ENCODE measurements around the gene RBM20.

Gene RBM20

DNA sequence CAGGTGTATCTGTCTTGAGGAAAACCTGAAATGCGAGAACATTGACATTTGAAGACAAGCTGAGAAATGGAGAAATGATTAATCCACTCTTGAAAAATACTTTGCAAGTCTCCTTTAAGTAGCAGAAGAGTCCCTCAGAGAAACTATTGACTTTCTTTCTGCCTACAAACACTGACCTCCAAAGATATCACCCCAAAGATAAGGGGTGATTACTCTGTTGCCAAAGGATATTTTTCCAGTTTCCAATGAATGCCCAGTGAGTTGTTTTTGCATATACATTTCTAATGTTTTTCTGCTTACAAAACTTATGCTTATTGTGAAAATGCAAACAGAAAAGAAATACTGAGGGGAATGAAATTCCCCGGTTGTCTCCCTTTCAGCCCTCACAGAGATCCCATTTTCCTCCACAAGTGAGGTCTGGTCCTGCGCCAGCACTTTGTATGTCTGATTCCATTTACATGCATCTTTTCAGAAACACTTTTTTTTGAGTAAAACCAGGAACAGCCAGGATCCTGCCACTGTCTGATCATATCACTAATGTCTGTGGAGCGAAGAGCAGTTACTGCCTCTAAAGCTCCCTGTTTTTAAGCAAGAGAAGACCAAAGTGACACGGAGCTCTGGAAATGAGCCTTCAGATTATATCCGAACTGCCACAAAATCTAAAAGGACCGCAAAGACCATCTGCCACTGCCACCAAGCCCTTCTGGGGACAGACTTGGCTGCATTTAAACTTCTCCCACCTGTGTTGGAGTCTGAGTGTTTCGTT is 144.7 kb downstream of the RBM20 start:
- no peak for DNase-seq (ENCODE audit: low spot score)

DNA sequence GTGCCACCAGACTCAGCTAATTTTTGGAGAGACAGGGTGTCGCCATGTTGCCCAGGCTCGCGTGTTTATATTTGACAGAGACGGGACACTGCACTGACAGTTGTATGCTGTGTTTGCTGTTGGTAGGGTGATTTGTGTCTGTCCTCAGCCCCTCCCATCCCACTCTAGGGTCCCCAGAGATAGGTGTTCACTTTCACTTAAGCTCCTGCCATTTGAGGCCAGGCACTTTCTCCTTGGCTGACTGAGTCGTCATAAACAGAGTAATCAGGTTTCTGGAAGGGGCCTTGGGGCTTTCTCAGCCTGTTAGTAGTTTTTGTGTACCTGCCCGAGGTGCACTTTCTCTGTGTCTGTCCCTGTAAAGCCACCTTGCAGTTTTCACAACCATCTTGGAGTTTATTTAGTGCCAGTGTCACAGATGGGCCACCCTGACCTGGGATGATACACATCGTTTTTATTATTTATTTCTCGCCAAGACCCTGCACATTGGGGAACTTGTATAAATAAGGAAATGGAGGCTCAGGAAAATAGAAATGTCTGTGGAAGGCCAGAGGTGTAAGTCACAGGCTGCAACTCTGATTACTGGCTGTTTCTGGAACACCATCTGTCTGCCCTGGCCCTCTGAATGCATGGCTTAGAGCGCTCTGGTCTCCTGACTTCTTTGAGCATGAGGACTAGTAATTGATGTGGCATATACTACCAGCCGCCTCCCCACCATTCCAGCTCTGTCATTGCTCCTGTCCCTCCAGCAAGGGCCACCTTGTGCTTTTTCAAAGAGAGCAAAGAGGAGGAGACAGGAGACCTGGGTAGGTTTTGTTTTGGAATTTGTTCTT is 145.7 kb downstream of the RBM20 start:
- DNase-seq (ENCODE audit: low spot score) = no peak

DNA sequence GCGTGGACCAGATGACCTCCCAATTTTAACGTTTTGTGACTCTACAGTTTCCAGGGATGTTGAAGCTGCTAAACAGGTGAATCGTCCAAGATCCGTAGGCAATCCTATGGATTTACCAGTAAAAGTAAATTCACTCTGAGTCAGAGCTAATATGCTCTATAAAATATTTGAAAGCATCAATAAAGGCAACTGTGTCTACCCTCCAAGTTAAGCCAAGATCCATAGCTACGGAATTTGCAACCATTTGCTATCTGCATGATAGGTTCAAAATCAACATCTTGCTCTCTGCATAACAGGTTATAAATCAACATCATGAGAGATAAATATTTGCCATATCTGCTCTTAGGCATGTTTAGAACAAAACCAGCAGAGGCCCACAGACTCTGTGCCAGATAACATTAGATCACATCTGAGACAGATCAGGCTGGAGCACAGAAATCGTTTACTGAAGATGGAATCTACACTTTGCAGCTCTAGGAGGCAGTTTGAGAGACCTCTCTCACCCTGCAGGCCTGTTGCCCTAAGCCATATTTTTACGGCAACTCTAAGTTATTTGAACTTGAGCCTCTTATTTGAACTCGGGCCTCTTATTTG is 146.9 kb downstream of the RBM20 start:
- no peak for DNase-seq (ENCODE audit: low spot score)

DNA sequence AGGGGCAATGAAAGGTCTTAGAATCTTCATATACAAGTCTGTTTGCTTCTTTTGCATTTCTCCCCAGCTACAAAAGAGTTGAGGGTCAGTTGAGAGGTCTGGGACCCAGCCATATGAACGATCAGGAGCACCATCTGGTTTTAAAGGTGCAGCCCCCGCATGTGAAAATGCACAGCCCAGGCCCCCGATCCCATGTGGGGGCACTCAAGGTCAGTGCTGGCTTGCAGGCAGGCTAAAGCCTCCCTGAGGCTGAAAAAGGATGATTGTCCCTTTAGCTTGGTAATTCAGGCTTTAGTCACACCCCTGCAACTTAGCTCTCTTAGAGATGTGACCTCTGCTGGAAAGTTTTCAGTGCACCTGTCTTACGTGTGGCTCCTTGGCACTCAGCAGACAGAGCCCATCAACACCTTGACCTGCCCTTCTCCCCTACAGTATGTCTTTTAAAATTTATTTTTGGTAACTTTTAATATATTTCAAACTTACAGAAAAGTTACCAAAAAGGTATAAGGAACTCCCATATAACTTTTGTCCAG is 147.5 kb downstream of the RBM20 start:
- no peak for DNase-seq (ENCODE audit: low spot score)

DNA sequence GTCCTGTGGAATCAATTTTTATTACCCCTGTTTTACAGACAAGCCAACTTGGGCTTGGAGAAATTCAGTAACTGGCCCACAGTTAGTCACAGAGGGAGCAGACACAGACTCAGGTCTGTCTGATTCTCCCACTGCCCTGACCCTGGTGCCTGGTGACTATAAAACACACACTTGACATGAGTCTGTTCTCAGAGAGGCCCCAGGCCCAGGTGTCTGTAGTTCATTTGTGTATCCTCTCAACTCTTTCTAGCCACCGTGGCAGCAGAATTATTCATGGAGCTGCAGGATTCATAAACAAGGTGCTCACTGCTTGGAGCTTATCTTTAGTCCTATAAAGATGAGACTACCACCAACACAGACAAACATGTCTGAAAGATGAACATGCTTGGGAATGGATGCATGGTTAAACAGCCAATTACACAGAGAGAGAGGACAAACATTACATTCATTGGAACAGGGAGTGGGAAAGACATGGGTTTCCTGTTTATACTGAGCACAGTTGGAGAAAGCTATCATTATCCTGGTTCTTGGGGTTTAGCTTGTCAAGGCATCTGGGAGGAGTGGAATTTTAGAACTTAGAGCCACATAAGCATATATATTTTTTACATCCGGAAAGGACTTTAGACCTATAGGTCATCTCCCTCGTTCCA is 148.5 kb downstream of the RBM20 start:
- no peak for DNase-seq (ENCODE audit: low spot score)

DNA sequence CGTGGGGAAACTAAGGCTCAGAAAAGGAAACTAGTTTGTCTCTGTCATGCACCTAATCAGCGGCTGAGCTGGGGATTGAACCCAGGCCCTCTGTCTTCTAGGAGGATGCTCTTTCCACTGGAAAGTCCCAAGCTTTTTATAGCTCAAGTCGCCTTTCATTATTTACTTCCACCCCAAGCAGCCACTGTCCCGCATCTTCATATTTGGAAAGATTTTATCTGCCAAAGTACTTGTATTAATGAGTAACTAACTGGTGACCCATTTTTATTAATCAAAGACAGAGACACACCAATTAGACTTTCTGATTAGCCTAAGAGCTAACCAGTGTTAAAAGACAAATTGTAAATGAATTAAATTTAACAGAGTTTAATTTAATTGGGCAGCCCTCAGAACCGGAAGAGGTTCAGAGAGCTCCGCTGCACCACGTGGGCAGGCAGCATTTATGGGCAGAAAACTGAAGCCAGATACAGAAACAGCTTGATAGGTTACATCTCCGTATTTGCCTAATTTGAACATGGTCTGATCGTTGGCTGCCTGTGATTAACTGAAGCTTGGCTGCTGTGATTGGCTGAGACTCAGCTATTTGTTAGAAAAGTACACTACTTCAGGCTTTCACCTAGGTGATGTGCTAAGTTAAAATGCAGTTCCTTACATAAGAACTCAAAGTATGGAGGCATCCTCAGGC is 149.1 kb downstream of the RBM20 start:
- no peak for DNase-seq (ENCODE audit: low spot score)

DNA sequence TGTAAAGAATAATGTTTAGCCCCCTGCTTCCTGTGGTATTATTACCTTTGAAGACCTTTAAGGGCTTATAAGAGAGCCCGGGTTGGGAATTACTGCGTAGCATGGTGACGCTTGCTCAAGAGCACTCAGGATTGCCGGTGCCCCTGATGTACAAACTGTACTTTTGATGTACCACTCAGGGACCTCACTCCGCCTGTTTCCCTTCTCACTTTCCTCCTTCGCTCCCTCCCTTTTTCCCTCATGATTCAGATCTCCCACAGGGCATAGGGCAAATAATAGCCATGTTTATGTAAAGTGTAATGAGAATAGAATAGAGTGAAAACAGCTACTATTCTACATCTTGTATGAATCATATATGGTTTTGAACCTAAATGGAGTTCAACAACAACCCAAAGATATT is 149.8 kb downstream of the RBM20 start:
- DNase-seq (ENCODE audit: low spot score) = no peak

DNA sequence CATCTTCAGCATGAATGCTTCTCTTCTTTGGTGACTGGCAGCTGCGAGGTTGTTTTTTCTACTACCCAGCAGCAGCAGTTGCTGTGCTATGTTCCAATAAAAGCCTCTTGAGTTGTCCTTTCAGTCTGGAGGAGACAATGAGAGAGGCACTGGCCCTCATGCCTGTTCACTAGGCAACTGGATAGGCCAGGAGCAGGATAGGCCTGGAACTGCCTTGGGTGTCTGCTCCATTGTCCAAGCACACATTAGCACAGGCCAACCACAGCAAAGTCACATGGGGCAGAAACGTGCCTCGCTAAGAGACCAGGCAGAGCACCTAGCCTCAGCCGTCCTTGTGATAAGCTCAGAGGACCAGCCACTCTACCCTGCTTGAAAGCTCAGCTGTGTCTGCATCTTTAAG is 150.7 kb downstream of the RBM20 start:
- no peak for DNase-seq (ENCODE audit: low spot score)

DNA sequence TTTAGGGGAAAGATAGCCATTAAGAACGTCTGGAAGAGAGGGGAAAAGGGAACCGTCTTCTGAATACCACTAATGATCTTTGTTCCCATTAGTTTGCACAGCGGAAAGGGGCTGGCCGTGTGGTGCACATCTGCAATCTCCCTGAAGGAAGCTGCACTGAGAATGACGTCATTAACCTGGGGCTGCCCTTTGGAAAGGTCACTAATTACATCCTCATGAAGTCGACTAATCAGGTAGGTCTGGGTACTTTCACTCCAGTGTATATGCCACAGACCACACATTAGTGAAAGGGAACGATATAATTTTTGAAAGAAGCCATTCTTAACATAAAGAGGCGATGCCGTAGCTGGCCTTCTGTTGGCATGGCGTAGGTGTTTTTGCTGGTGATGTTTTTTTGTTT is 153.3 kb downstream of the RBM20 start:
- DNase-seq (ENCODE audit: low spot score) = no peak

DNA sequence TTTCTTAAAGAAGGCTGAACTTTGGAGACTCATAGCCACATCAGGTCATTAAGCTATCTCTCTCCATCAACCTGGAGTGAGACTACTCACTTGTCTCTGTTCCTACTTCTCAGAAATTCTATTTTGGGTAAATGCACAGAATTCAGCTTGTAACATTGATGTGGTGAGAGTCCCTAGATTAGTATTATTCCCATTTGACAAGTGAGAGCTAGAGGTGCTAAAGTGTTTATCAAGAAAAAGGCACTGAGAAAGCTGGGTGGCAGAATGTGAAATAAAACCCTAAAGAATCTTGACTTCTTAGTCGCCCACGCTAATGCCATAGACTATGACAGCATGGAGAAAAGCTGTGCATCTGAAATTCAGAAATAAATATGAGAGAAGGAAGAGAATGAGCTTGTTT is 154.2 kb downstream of the RBM20 start:
- no peak for DNase-seq (ENCODE audit: low spot score)

DNA sequence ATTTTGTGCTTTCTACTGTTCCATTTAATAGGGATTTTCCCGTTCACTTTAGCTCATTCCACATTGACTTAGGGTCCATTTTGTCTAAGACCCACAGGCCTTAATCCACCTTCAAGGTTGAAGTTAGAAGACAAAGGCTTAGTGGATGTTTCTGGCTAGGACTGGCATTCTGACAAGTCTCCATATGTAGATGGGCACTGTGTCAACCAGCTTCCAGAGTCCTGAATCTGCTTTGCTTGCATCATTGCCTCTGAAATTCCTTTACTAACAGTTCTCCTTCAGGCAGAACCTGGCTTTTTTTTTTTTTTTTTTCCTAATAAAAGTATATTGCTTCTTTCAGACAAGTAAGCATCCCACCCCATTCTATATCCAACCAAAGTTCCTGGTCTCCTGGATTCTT is 158.0 kb downstream of the RBM20 start:
- DNase-seq (ENCODE audit: low spot score) = no peak

DNA sequence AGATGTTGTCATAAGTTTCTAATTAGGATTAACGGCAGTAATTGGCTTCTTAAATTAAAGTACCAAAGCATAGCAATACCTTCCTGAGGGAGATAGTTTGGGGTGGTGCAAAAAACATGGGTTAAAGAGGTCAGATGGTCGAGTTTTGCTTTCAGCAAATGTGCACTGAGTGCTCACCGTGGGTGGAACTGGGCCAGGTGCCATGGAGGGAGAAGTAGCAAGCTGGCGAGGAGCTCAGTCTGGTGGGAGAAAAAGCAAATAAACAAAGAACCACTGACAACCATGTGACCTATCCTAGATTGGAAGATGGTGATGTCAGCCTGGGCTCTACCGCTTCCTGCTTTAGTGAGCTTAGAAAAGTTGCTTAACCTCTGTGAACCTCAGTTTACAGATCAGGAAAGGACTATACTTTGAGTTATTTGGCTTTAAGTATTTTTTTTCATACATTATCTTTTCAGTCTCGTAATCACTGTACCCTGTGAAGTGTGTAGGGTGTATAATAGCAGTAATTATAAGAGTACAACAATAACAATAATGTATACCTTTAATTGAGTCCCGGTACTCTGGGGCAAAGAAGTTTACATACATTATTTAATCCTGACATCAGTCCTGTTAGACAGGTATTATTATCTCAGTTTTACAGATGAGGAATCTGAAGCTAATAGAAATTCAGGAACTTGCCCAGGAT is 158.6 kb downstream of the RBM20 start:
- DNase-seq (ENCODE audit: low spot score) = no peak

DNA sequence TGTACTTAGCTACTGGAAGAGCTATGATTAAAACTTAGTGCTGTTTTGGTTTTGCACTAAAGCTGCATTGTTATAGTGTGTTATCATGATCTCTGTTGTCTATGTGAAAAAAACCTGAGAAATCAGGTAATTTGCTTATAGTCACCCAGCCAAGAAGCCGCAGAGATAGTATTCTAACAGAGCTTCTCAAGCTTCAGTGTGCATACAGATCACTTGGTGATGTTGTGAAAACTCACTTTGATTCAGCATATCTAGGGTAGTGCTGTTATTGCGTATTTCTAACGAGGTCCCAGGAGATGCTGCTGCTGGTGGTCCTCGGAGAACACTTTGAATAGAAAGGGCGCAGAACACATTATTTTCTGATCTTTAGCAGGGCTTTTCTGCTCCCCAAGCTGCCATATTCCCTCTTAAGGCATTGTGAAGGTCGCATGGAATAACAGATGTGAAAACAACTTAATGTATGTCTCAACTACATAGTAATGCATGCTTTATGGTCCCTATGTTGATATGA is 159.2 kb downstream of the RBM20 start:
- no peak for DNase-seq (ENCODE audit: low spot score)

DNA sequence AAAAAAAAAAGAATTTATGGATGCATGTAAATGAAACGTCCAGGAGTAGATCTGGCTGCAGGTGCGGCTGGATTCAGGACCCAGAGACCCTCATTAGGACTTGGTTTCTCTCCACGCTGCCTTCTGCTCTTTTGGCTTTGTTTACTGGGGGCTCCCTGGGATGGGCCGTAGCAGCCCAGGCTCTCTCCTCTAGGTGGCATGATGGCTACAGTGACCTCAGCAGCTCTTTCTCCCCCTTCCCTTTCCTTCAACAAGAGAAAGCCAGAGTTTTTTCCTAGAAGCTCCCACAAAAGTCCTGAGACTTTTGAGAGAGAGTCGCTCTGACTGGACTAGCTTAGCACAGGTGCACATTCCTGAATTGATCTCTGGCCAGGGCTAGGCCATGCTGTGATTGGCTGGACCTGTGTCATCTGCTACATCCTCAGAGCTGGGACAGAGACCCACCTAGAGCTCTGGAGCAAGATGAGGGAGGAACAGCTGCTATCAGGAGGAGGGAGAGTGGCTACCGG is 159.7 kb downstream of the RBM20 start:
- DNase-seq (ENCODE audit: low spot score) = peak; percentile 36

DNA sequence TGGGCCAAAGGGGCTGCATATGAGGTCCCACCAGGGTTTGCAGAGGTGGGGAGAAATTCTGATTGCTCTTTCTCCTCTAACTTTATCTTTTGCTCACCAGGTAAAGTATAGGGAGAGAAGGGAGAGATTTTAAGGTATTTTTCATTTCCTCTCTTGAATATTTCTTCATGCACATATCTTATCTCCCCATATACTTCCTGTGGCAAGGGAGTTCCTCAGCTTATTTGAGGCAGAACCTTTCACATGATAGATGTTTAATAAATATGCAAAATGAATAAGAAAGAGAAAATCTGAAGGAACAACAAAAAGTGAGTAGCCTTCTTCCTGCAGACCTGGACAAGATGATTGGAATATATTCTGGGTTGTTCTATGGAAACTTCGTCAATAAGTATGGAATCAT is 160.2 kb downstream of the RBM20 start:
- no peak for DNase-seq (ENCODE audit: low spot score)

DNA sequence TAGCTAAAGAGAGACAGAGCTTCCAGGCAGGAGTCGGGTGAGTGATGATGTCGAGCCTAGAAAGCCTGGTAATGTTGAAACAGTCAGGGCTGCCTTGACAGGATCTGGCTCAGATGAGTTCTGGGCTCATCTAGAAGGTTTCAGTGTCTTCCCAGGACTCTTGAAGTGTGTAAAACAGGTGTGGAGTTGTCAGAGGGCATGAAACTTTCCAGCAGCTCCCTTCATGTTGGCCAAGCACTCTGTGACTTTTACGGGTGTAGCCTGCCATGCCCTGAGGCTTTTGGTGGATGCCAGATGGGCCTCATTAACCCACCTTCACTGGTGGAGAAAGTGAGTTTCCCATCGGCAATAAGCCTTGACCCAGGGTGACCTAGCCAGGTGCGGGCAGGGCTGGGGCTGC is 161.2 kb downstream of the RBM20 start:
- DNase-seq (ENCODE audit: low spot score) = no peak

DNA sequence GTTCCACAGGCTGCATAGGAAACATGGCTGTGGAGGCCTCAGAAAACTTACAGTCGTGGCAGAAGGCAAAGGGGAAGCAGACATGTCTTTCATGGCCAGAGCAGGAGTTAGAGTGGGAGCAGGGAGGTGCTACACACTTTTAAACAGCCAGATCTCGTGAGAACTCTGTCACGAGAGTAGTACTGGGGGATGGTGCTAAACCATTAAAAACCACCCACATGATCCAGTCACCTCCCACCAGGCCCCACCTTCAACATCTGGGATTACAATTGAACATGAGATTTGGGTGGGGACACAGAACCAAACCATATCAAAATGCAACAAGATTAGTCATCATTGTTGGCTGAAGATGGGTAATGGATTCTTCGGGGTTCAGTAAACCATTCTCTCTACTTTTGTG is 162.2 kb downstream of the RBM20 start:
- no peak for DNase-seq (ENCODE audit: low spot score)

DNA sequence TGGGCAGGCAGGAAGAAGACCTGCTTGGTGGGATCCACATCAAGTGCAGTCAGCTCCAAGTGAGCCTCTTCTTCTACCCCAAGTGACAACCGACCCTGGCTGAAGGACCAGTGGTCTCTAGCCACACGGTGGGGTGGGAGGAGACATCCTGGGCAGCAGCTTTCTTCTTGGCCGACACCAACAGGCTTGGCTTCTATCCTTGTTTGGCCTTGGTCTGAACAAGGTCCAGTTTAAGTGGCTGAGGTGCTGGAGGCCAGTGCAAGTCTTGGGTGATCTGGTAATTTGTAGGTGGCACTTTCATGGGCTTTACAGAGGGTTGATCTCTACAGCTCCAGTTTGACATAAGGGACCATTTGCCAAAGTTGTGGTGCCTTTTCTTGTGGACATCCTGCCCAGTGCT is 164.0 kb downstream of the RBM20 start:
- no peak for DNase-seq (ENCODE audit: low spot score)

DNA sequence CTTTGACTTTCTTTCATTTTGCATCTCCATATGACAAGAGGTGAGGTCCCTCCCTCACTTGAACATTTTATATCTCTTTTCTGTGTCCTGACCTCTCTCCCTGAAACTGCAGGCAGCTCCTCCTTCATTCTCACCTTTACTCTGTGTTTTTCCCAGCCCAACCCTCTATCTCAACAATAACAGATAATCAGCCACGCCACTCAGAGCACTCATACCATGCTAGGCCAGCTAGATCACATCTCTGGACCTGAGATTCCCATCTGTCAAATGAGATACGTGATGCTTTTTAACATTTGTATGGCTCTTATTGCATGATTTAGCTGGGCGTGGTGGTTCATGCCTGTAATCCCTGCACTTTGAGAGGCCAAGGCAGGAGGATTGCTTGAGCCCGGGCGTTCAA is 164.5 kb downstream of the RBM20 start:
- DNase-seq (ENCODE audit: low spot score) = no peak

DNA sequence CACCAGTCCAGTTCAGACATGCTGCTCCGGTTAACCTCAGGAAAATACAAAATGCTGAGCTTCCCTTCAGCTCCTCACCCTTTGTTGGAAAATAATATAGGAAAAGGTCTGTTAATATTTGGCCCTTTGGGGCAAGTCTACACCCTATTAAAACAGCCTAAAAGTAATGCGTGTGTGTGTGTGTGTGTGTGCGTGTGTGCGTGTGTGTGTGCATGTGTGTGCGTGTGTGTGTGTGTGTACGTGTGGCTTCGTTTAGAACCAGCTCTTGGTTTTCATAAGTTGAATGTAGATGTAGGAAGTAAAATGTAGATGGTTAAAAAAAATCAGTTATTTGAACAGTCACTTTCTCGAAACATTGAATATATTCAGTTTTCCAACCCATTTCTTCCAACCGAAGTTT is 166.5 kb downstream of the RBM20 start:
- DNase-seq (ENCODE audit: low spot score) = no peak

All from hematopoietic multipotent progenitor cell treated with erythropoietin and hydrocortisone succinate and interleukin-3 and kit ligand, for 15 days (in vitro differentiated cells).